ENCODE measurements around the gene CCBE1.

DNA sequence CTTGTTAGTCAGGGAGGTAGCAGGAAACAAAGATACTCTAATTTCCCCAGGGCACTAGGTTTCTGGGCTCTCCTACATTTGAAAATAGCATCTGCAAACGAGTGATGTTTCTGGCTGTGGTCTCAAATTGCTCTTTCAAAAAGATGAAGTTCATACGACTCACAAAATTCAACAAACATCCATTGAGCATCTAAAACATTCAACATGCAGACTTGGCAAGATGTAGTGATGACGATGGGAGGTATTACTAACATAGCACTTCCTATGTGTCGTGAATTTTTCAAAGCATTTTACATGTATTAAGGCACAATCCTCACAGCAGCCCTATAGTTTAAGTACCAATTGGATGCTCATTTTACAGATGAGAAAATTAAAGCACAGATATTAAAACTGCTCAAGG is 5.2 kb downstream of the CCBE1 start:
- TF ChIP-seq, protein P1, sequence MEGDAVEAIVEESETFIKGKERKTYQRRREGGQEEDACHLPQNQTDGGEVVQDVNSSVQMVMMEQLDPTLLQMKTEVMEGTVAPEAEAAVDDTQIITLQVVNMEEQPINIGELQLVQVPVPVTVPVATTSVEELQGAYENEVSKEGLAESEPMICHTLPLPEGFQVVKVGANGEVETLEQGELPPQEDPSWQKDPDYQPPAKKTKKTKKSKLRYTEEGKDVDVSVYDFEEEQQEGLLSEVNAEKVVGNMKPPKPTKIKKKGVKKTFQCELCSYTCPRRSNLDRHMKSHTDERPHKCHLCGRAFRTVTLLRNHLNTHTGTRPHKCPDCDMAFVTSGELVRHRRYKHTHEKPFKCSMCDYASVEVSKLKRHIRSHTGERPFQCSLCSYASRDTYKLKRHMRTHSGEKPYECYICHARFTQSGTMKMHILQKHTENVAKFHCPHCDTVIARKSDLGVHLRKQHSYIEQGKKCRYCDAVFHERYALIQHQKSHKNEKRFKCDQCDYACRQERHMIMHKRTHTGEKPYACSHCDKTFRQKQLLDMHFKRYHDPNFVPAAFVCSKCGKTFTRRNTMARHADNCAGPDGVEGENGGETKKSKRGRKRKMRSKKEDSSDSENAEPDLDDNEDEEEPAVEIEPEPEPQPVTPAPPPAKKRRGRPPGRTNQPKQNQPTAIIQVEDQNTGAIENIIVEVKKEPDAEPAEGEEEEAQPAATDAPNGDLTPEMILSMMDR (IDR thresholded peaks at IDR 0.05; ENCODE audit: poor library complexity, severe bottlenecking) = no peak
- no peak for TF ChIP-seq MXI1 (conservative IDR thresholded peaks at IDR 0.05; ENCODE audit: poor library complexity, severe bottlenecking)
- TF ChIP-seq, protein P2, sequence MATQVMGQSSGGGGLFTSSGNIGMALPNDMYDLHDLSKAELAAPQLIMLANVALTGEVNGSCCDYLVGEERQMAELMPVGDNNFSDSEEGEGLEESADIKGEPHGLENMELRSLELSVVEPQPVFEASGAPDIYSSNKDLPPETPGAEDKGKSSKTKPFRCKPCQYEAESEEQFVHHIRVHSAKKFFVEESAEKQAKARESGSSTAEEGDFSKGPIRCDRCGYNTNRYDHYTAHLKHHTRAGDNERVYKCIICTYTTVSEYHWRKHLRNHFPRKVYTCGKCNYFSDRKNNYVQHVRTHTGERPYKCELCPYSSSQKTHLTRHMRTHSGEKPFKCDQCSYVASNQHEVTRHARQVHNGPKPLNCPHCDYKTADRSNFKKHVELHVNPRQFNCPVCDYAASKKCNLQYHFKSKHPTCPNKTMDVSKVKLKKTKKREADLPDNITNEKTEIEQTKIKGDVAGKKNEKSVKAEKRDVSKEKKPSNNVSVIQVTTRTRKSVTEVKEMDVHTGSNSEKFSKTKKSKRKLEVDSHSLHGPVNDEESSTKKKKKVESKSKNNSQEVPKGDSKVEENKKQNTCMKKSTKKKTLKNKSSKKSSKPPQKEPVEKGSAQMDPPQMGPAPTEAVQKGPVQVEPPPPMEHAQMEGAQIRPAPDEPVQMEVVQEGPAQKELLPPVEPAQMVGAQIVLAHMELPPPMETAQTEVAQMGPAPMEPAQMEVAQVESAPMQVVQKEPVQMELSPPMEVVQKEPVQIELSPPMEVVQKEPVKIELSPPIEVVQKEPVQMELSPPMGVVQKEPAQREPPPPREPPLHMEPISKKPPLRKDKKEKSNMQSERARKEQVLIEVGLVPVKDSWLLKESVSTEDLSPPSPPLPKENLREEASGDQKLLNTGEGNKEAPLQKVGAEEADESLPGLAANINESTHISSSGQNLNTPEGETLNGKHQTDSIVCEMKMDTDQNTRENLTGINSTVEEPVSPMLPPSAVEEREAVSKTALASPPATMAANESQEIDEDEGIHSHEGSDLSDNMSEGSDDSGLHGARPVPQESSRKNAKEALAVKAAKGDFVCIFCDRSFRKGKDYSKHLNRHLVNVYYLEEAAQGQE (IDR thresholded peaks at IDR 0.05; ENCODE audit: borderline replicate concordance) = no peak
